Cardiac muscle cell (in vitro differentiated cells and primary cell): ENCODE data around the gene PAX9. TPM values are rescaled to one million over a fixed set of nuclear protein-coding genes. Genes with fewer than 3 reads are reported as not detected.

Source experiments
- DNase-seq, 2 donors: peaks; one replicate each; pipeline versions ENCODE4 v3.0.0 to v3.0.0-alpha.2; 2010 to 2017; ENCODE audit warnings: low read depth in 1 of 2, low spot score in 1 of 2
- H3K27ac ChIP-seq: fragments of 200-600 bp; sonication (generic); 2 replicates; pipeline ENCODE4 v1.5.1; 2016
- H3K27me3 ChIP-seq: fragments of 200-600 bp; sonication (generic); 2 replicates; pipeline ENCODE4 v1.6.0; 2016; ENCODE audit warnings: control low read depth
- H3K36me3 ChIP-seq: fragments of 200-600 bp; sonication (generic); 2 replicates; pipeline ENCODE4 v1.5.1; 2016; ENCODE audit warnings: control low read depth
- H3K4me1 ChIP-seq: fragments of 200-600 bp; sonication (generic); 2 replicates; pipeline ENCODE4 v1.8.1; 2017; ENCODE audit warnings: low read depth, mild to moderate bottlenecking, mixed run types
- H3K4me3 ChIP-seq: fragments of 200-600 bp; sonication (generic); 2 replicates; pipeline ENCODE4 v1.5.1; 2016; ENCODE audit warnings: mild to moderate bottlenecking
- H3K9me3 ChIP-seq: fragments of 200-600 bp; sonication (generic); 2 replicates; pipeline ENCODE4 v1.5.1; 2017; ENCODE audit warnings: low read depth, mild to moderate bottlenecking, control low read depth
- polyA plus RNA-seq: library from polyadenylated mRNA; unstranded; fragments of >200 nt; fragmentation: Nextera tagmentation; extraction: Ambion mirVana; gene quantifications from 2 replicates; pipeline ENCODE4 v1.2.1, GENCODE V29; 2016
- total RNA-seq: library from RNA; depleted of rRNA; stranded (reverse); fragments of >200 nt; gene quantifications from 2 replicates; pipeline ENCODE4 v1.2.3, GENCODE V29; 2016
- TF ChIP-seq, protein P1 (sequence below): IDR thresholded peaks from 2 replicates; pipeline ENCODE4 v1.5.1; 2012; ENCODE audit warnings: low read depth, mild to moderate bottlenecking, low read length

PAX9 gene
- total and polyA plus RNA-seq, 2 experiments from 2014 or later, result 0.32 TPM; not detected in 1

DNA sequence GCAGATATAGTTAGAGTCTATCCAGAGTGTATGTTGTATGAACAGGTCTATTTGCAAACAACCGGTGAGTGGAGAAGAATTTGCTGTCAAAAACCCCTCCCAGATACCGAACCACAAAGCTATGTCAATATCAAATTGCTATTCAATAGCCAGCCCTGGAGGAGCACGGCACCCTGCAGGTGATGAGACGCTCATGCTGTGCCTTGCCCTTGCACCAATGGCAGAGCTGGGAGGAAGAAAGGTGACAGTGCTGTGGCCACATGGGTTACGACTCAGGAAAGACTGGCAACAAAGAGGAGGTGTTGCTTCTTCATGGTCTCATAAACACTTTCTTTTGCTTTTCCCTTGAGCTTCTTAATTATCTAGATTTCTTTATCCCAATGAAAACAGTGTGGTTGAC, 55.7 kb downstream of the PAX9 start:
- H3K4me1 ChIP-seq, result no peaks in the 10 kb centered on the region
- TF ChIP-seq, protein P1, sequence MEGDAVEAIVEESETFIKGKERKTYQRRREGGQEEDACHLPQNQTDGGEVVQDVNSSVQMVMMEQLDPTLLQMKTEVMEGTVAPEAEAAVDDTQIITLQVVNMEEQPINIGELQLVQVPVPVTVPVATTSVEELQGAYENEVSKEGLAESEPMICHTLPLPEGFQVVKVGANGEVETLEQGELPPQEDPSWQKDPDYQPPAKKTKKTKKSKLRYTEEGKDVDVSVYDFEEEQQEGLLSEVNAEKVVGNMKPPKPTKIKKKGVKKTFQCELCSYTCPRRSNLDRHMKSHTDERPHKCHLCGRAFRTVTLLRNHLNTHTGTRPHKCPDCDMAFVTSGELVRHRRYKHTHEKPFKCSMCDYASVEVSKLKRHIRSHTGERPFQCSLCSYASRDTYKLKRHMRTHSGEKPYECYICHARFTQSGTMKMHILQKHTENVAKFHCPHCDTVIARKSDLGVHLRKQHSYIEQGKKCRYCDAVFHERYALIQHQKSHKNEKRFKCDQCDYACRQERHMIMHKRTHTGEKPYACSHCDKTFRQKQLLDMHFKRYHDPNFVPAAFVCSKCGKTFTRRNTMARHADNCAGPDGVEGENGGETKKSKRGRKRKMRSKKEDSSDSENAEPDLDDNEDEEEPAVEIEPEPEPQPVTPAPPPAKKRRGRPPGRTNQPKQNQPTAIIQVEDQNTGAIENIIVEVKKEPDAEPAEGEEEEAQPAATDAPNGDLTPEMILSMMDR, result no peak
- H3K27ac ChIP-seq, result no peak overlapping the region
- no peak overlapping the region for H3K4me3 ChIP-seq
- H3K36me3 ChIP-seq, result no peaks in the 10 kb centered on the region
- no peaks in the 10 kb centered on the region for H3K9me3 ChIP-seq
- H3K27me3 ChIP-seq, result peaks cover 4% of the 10 kb centered on the region
- no peak for DNase-seq

DNA sequence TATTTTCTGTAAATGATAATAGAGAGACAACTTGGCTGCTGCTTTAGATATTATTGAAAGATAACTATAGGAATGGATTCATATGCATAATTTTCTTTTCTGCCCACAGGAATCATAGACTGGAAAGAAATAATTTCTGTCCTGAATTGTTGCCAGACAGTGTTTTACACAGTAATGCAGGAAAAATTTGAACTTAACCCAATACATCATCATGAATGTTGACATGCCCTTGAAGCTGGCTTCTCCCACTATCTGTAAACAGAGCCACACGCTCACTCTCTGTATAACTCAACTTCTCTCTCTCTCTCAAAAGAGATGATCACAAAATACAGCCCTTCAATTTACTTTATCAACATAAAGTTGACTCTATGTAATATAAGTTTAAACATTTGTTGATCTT, 56.6 kb downstream of the PAX9 start:
- DNase-seq, result no peak
- Histone ChIP-seq H3K27ac (no peak overlapping the region), H3K4me3 (no peak overlapping the region), H3K4me1 (no peaks in the 10 kb centered on the region), H3K27me3 (peaks cover 2% of the 10 kb centered on the region), H3K9me3 (no peaks in the 10 kb centered on the region), H3K36me3 (no peaks in the 10 kb centered on the region)
- TF ChIP-seq, protein P1, result no peak

DNA sequence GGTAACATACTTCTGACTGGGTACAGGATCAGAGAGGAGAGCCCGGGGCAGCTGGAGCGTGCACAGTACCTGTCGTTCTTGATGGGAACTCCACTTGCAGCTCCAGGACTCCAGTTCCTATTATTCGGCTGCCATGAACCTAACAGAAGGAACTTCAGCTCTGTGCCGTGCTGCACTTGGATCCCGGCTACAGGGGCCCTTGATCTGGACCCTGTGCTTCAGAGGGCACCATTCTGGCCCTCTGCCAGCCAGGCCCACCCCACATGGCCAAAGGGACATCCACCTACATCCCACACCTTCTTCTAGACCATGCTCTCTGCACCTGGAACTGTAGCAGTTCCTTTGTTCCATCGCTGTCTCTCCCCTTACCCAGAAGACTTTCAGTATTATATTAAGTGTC, 58.2 kb downstream of the PAX9 start:
- DNase-seq, result no peak
- TF ChIP-seq, protein P1, result no peak
- no peaks in the 10 kb centered on the region for H3K27me3 ChIP-seq
- no peaks in the 10 kb centered on the region for H3K9me3 ChIP-seq
- H3K4me1 ChIP-seq, result no peaks in the 10 kb centered on the region
- H3K27ac ChIP-seq, result no peak overlapping the region
- H3K4me3 ChIP-seq, result no peak overlapping the region
- no peaks in the 10 kb centered on the region for H3K36me3 ChIP-seq

DNA sequence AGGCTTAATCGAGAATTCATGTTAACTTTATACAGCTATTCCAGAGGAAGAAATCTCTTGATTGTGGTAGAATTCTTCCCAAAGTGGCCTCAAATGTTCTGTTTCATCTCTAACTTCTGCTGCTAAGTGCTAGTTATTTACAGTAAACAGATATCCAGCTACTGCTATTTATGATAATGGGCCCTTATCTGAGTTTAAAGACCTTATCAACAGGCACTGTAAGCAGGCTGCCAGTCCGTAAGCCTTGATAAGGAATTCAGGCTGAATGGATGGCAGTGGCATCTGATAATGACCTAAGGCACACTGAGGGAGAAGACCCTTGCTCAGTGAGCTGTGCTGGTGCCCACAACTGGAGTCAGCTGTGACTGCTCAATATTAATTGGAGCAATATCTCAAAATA, 59.0 kb downstream of the PAX9 start:
- Histone ChIP-seq H3K36me3 (no peaks in the 10 kb centered on the region), H3K4me1 (no peaks in the 10 kb centered on the region), H3K4me3 (no peak overlapping the region), H3K27ac (no peak overlapping the region), H3K27me3 (no peaks in the 10 kb centered on the region), H3K9me3 (no peaks in the 10 kb centered on the region)
- TF ChIP-seq, protein P1, result no peak
- no peak for DNase-seq

DNA sequence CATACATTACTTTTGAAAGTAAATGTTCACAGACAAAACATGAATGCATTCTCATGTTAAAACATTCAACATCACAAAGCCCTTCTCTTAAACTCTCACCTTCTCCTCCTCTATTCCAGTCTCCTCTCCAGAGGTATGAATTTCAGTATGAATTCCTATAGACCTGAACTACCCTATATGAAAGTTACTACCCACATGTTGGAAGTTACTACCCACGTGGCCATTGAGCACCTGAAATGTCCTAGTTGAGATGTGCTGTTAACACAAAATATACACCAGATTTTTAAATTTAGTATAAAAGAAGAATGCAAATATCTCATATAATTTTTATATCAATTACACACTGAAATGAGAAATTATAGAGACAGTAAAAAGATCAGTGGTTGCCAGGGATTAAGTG, 60.2 kb downstream of the PAX9 start:
- H3K4me3 ChIP-seq, result no peak overlapping the region
- no peak for DNase-seq

More for the DNA sequence above, 60.2 kb downstream of the PAX9 start:
- Histone ChIP-seq H3K27me3 (no peaks in the 10 kb centered on the region), H3K4me1 (no peaks in the 10 kb centered on the region), H3K36me3 (no peaks in the 10 kb centered on the region), H3K9me3 (no peaks in the 10 kb centered on the region), H3K27ac (no peak overlapping the region)
- TF ChIP-seq, protein P1, result no peak
